Right cardiac atrium (tissue), 5 donors: ENCODE results near the gene PAX1. TPM values are rescaled to one million over a fixed set of nuclear protein-coding genes. Genes with fewer than 3 reads are reported as not detected.

Experiments used
- ATAC-seq, 2 donors: fragments of 200-7000 bp; cut with Tn5 transposase; one replicate each; pipeline versions ENCODE4 v1.8.0 to v1.9.1; 2020; ENCODE audit warnings: moderate library complexity in 2 of 2, mild to moderate bottlenecking in 1 of 2
- DNase-seq, 3 donors: peaks; one replicate each; pipeline ENCODE4 v3.0.0-alpha.2; 2020
- H3K27ac ChIP-seq: one replicate; pipeline ENCODE4 v1.5.1; 2013; ENCODE audit warnings: mild to moderate bottlenecking, low read length, control low read depth, moderate library complexity
- H3K27me3 ChIP-seq: one replicate; pipeline ENCODE4 v1.6.1; 2013; ENCODE audit not compliant: control insufficient read depth, insufficient read depth
- H3K4me1 ChIP-seq: one replicate; pipeline ENCODE4 v1.6.1; 2013; ENCODE audit warnings: low read length; ENCODE audit not compliant: control insufficient read depth, insufficient read depth
- H3K4me3 ChIP-seq: one replicate; pipeline ENCODE4 v1.5.1; 2013; ENCODE audit warnings: low read length, control low read depth
- H3K9me3 ChIP-seq: one replicate; pipeline ENCODE4 v1.6.1; 2013; ENCODE audit warnings: low read length; ENCODE audit not compliant: control insufficient read depth
- WGBS: extraction: QIAGEN DNeasy Blood & Tissue Kit; methylation state at CpG from one replicate; pipeline ENCODE4 v1.1.7; 2013; 5-methylcytosine and 5-hydroxymethylcytosine counted together
- intact Hi-C, 4 donors: fragments of 100-400 bp; cut with DNase I; formaldehyde crosslinking; loops; one replicate each; pipeline versions ENCODE4 v1.11.0 to v1.14.0; 2022 to 2023
- polyA plus RNA-seq: library from polyadenylated mRNA; stranded (reverse); fragments of 200-250 nt; gene quantifications from one replicate; pipeline ENCODE4 v1.2.3, GENCODE V29; 2013
- total RNA-seq, 4 donors: library from RNA; stranded (reverse); fragmentation: NEBNext Ultra II Directional; extraction: Animal tissue kit (Norgen Biotek cat#: 25700); gene quantifications; one replicate each; pipeline ENCODE4 v1.2.1, GENCODE V29; 2021
- donor health status: healthy with polysubstance abuse.
- donor health status: DM: no; HTN: yes; CAD: no.
- donor health status: DM: no; HTN: no; CAD: no.
- donor health status: DM: no; HTN: yes; CAD: no; lungs with severe emphysema.
- donor health status: DM: yes; HTN: yes; CAD: no.

Gene PAX1
- total and polyA plus RNA-seq, 5 donors = not detected

- Histone ChIP-seq H3K27ac (no peak overlapping the region), H3K4me1 (no peaks in the 10 kb centered on the region), H3K9me3 (no peaks in the 10 kb centered on the region), H3K4me3 (no peak overlapping the region), H3K27me3 (no peaks in the 10 kb centered on the region)
- ATAC-seq (no peak), DNase-seq (no peak)
- intact Hi-C loops = no loop called here
- 87% methylated on average over 2 of the region's 2 CpGs for WGBS
These were observed 57.2 kb downstream of the PAX1 start for GRCh38 chr20:21762646-21763045.

- H3K4me3 ChIP-seq = no peak overlapping the region
- no peaks in the 10 kb centered on the region for H3K9me3 ChIP-seq
- H3K4me1 ChIP-seq = no peaks in the 10 kb centered on the region
- intact Hi-C loops = no loop called here
- ATAC-seq = no peak
- 70% methylated on average over 10 of the region's 10 CpGs for WGBS
- DNase-seq = no peak
- H3K27me3 ChIP-seq = no peaks in the 10 kb centered on the region
- H3K27ac ChIP-seq = no peak overlapping the region
These were observed 61.8 kb downstream of the PAX1 start for GRCh38 chr20:21767200-21767738.

DNA sequence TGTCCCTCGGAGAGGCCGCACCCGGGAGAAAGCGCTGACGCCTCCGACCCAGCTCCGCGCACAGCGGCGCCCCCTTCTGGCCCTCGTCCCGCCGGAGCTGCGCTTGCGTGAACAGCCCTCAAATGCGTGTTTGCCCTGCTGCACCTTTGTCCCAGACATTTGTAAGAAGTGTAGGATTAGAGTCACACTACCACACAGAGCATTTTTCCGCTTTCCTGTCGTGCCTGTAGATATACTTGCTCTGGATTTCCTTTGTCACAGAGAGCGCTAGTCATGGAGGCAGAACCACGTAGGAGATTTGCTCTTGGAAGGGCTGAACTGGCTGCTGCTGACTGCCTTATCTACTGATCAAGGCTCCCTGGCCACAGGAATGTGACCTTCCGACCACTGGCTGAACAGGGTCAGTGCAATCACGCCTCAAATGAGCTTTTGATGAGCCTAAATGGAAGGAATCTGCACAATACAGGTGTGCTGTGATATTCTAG is 62.3 kb downstream of the PAX1 start:
- WGBS = 2% methylated on average over 22 of the region's 22 CpGs
- Histone ChIP-seq H3K27ac (no peak overlapping the region), H3K27me3 (no peaks in the 10 kb centered on the region), H3K4me1 (no peaks in the 10 kb centered on the region), H3K9me3 (no peaks in the 10 kb centered on the region), H3K4me3 (no peak overlapping the region)
- ATAC-seq = no peak
- DNase-seq = no peak
- intact Hi-C loops = no loop called here

Other genes starting within 250 kb of the PAX1 start
- not detected for gene NKX2-2, start 191.6 kb upstream of the PAX1 start, total RNA-seq
- gene NKX2-2, start 191.6 kb upstream of the PAX1 start, polyA plus RNA-seq = not detected